ENCODE data around the gene ZC3HAV1.

ZC3HAV1 gene

DNA sequence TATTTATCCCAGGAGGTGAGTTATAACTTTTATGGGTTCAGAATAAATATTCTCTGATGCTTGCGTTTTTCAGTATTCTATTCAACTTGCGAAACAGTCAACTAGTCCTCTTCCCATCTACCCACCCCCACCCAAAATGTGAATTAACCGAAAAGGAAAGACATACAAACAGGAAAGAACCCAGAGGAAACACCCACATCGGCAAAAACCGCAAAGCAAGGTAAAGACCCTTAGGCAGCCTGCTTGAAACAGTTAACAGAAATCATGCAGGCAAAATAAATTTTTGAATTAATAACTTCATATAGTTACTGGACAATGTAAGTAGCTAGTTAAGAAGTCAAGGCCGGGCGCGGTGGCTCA, 5.4 kb downstream of the ZC3HAV1 start:
- TF ChIP-seq TEAD4 (IDR thresholded peaks at IDR 0.05) = no peak

DNA sequence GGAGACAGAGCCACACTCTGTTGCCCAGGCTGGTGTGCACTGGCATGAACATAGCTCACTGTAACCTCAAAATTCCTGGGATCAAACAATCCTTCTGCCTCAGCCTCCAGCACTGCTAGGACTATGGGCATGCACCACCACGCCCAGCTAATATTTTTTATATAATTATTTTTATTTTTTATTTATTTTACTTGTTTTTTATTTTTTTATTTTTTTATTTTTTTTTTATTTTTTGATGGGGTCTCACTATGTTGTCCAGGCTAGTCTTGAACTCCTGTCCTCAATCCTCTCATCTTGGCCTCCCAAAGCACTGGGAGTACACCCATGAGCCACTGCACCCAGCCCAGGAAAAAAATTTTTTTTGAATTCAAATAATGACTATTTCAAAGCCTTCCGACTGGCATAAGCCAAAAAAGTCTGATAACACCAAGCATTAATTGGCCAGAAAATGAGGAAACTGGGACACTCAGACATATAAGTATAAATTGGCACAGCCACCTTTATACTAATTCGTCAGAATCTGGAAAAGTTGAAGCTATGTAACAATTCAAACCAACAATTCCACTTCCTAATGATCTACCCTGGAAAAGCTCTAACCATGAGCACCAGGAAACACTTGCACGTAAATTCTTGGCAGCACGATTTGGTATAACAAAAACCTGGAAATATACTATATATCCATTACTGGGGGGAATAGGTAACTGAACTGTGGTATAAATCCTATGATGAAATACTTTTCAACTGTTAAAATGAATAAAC, 6.3 kb downstream of the ZC3HAV1 start:
- no peak for TF ChIP-seq NFIC (IDR thresholded peaks at IDR 0.05)
- TF ChIP-seq EP300 (IDR thresholded peaks at IDR 0.05; ENCODE audit: borderline replicate concordance) = no peak
- no peak for TF ChIP-seq FOXM1 (IDR thresholded peaks at IDR 0.05; ENCODE audit: borderline replicate concordance, low read depth)
- TF ChIP-seq EGR1 (IDR thresholded peaks at IDR 0.05) = no peak
- no peak for TF ChIP-seq CREB1 (IDR thresholded peaks at IDR 0.05; ENCODE audit: low read depth)
- TF ChIP-seq TCF12 (IDR thresholded peaks at IDR 0.05; ENCODE audit: low read depth) = no peak
- TF ChIP-seq YY1 (IDR thresholded peaks at IDR 0.05; ENCODE audit: low read depth) = no peak

DNA sequence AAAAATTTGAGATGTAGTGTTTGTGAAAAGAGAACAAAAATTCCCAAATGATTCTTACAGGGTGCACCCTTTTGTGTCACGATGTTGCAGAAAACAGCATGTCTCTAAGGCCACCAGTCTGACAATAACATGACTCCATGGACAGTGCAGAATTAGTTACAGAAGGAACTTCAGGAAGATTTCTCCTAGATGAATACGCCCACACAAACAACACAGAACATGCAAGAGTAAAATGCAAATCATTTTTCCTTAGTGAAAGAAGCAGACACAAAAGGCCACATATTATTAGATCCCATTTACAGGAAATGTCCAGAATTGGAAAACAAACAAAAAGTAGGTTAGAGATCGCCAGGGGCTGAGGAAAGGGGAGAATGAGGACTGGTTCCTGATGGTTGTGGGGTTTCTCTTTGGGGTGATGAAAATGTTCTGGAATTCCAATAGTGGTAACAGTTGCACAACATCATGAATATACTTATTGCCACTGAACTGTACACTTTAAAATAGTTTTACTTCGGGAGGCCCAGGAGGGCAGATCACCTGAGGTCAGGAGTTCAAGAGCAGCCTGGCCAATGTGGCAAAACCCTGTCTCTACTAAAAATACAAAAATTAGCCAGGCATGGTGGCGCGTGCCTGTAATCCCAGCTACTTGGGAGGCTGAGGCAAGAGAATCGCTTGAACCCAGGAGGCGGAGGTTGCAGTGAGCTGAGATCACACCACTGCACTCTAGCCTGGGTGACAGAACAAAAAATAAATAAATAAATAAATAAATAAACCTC, 10.2 kb downstream of the ZC3HAV1 start:
- no peak for TF ChIP-seq NFIC (IDR thresholded peaks at IDR 0.05)
- no peak for TF ChIP-seq EP300 (IDR thresholded peaks at IDR 0.05; ENCODE audit: borderline replicate concordance)
- TF ChIP-seq CREB1 (IDR thresholded peaks at IDR 0.05; ENCODE audit: low read depth) = no peak
- no peak for TF ChIP-seq EGR1 (IDR thresholded peaks at IDR 0.05)
- TF ChIP-seq TAF1 (IDR thresholded peaks at IDR 0.05; ENCODE audit: low read depth) = no peak
- no peak for TF ChIP-seq TCF12 (IDR thresholded peaks at IDR 0.05; ENCODE audit: low read depth)
- TF ChIP-seq RAD21 (IDR thresholded peaks at IDR 0.05; ENCODE audit: low read depth) = no peak
- TF ChIP-seq TEAD4 (IDR thresholded peaks at IDR 0.05) = no peak
- TF ChIP-seq MAX (IDR thresholded peaks at IDR 0.05) = no peak
- TF ChIP-seq FOXM1 (IDR thresholded peaks at IDR 0.05; ENCODE audit: borderline replicate concordance, low read depth) = no peak
- TF ChIP-seq CEBPB (IDR thresholded peaks at IDR 0.05) = no peak
- no peak for TF ChIP-seq REST (IDR thresholded peaks at IDR 0.05; ENCODE audit: low read depth)
- no peak for TF ChIP-seq YY1 (IDR thresholded peaks at IDR 0.05; ENCODE audit: low read depth)
- TF ChIP-seq, protein P1, sequence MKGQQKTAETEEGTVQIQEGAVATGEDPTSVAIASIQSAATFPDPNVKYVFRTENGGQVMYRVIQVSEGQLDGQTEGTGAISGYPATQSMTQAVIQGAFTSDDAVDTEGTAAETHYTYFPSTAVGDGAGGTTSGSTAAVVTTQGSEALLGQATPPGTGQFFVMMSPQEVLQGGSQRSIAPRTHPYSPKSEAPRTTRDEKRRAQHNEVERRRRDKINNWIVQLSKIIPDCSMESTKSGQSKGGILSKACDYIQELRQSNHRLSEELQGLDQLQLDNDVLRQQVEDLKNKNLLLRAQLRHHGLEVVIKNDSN (IDR thresholded peaks at IDR 0.05) = no peak
- no peak for TF ChIP-seq ZBTB7A (IDR thresholded peaks at IDR 0.05; ENCODE audit: low read depth)

- TF ChIP-seq YY1 (IDR thresholded peaks at IDR 0.05; ENCODE audit: low read depth) (no peak), EGR1 (IDR thresholded peaks at IDR 0.05) (no peak), FOXM1 (IDR thresholded peaks at IDR 0.05; ENCODE audit: borderline replicate concordance, low read depth) (no peak), RAD21 (IDR thresholded peaks at IDR 0.05; ENCODE audit: low read depth) (no peak), TCF12 (IDR thresholded peaks at IDR 0.05; ENCODE audit: low read depth) (no peak), TEAD4 (IDR thresholded peaks at IDR 0.05) (no peak), MAX (IDR thresholded peaks at IDR 0.05) (no peak)
- TF ChIP-seq, protein P1 (IDR thresholded peaks at IDR 0.05) = no peak
Observed at GRCh38 chr7:139095194-139095659, 14.3 kb downstream of the ZC3HAV1 start.

DNA sequence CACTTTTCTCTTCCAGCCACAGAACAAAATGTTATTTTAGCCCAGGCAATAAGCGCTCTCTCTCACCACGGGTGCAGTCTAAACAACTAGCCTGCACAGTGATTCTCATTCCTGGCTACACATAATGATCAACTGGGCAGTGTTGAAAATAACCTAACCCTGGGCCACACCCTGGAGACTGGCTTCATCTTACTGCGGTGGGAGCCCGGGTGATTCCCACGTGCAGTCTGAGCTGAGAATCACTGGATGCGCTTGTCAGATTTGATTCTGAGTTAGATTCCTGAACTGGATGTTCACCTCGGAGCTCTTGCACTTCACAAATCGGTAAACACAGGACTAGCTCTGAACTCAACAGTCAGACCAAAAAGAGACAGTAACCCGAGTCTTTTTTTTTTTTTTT, 14.9 kb downstream of the ZC3HAV1 start:
- TF ChIP-seq REST (IDR thresholded peaks at IDR 0.05; ENCODE audit: low read depth) (no peak), MAX (IDR thresholded peaks at IDR 0.05) (no peak), TEAD4 (IDR thresholded peaks at IDR 0.05) (no peak), EGR1 (IDR thresholded peaks at IDR 0.05) (no peak)

DNA sequence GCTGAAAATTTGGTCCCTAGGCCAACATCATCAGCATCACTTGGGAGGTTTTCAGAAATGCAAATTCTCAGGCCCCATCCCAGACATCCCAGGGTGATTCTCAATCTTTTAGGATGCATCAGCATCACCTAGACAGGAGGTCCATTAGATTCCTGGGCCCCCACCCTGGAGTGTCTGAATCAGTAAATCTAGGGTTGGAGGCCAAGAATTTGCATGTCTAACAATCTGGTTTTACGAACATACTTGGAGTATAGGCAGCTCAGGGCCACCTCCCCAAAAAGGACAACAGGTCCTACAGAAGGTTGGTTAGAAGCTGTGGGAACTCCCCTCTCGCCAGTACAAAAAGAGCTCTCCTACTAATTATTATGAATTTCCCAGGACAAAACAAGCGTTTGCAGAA, 15.5 kb downstream of the ZC3HAV1 start:
- TF ChIP-seq YY1 (IDR thresholded peaks at IDR 0.05; ENCODE audit: low read depth) = no peak
- no peak for TF ChIP-seq FOXM1 (IDR thresholded peaks at IDR 0.05; ENCODE audit: borderline replicate concordance, low read depth)
